C4-2B (cell line): ENCODE data around the gene CROCC.
"Not testable (repeated sequence)": the region's sequence is repeated elsewhere in the genome, so short reads cannot be mapped to it uniquely, and the experiment has no call there.

ENCODE experiments used
- ZFX ChIP-seq: fragments of 450-650 bp; IDR thresholded peaks from 2 replicates; pipeline ENCODE4 v1.6.1; 2017
- TF ChIP-seq, protein P1 (sequence below): fragments of 450-650 bp; conservative IDR thresholded peaks from 2 replicates; pipeline ENCODE4 v1.5.1; 2017; ENCODE audit warnings: mild to moderate bottlenecking

DNA sequence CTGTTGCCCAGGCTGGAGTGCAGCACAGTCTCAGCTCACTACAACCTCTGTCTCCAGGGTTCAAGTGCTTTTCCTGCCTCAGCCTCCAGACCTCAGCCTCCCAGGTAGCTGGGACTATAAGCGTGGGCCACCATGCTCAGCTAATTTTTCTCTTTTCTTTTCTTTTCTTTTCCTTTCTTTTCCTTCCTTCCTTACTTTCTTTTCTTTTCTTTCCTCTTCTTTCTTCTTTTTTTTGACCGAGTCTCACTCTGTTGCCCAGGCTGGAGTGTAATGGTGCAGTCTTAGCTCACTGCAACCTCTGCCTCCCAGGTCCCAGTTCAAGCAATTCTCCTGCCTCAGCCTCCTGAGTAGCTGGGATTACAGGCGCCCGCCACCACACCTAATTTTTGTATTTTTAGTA lies 42.4 kb downstream of the CROCC start:
- TF ChIP-seq, protein P1, sequence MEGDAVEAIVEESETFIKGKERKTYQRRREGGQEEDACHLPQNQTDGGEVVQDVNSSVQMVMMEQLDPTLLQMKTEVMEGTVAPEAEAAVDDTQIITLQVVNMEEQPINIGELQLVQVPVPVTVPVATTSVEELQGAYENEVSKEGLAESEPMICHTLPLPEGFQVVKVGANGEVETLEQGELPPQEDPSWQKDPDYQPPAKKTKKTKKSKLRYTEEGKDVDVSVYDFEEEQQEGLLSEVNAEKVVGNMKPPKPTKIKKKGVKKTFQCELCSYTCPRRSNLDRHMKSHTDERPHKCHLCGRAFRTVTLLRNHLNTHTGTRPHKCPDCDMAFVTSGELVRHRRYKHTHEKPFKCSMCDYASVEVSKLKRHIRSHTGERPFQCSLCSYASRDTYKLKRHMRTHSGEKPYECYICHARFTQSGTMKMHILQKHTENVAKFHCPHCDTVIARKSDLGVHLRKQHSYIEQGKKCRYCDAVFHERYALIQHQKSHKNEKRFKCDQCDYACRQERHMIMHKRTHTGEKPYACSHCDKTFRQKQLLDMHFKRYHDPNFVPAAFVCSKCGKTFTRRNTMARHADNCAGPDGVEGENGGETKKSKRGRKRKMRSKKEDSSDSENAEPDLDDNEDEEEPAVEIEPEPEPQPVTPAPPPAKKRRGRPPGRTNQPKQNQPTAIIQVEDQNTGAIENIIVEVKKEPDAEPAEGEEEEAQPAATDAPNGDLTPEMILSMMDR: not testable (repeated sequence)
- not testable (repeated sequence) for TF ChIP-seq ZFX
